OCI-LY3 (cell line): Measurements from ENCODE around the gene TBX1.

Experiments
- CTCF ChIP-seq: fragments of 200-600, 300-600 bp; sonication (generic); IDR thresholded peaks from 2 replicates; pipeline ENCODE4 v1.5.1; 2014; ENCODE audit warnings: antibody characterized with exemption, low read length, low read depth
- EZH2phosphoT487 ChIP-seq: fragments of 200-600 bp; shearing (Covaris generic); IDR thresholded peaks from 2 replicates; pipeline ENCODE4 v1.6.1; 2018; ENCODE audit warnings: antibody characterized with exemption, mixed run types, low read depth

GRCh38 chr22:19772422-19772672 is 11.8 kb downstream of the TBX1 start:
- TF ChIP-seq CTCF, result no peak
- TF ChIP-seq EZH2phosphoT487, result no peak
